Measurements from ENCODE around the gene SUPT20HL1. TPM values are rescaled to one million over a fixed set of nuclear protein-coding genes. Genes with fewer than 3 reads are reported as not detected.

The SUPT20HL1 gene
- total RNA-seq, 1 experiment from 2014 or later = not detected

DNA sequence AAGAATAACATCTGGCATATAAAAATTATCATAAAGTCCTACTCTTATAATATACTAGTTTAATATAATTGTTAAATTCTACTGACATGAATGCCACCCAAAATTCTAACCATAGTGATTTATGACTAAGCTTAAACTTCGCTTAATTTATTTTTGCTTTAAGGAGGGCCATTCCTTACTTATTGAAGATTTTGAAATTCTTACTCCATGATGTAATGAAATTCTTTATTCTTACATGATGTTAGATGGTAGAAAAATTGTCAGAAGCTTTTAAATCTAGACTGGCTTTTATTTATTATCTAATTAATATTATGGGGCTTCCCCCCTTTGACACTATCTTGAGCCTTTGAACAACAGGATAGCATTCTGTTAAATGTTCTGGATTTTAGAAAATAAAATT is 27.1 kb upstream of the SUPT20HL1 start:
- POLR2A ChIA-PET (ENCODE audit: unreplicated experiment) = no interaction called here
- Histone ChIP-seq H3F3A (ENCODE audit: low read length, unreplicated experiment) (no peaks in the 10 kb centered on the region), H3K9me2 (replicated peaks; ENCODE audit: low read length) (no peaks in the 10 kb centered on the region), H3K79me2 (ENCODE audit: low read length) (no peaks in the 10 kb centered on the region), H3K4me2 (ENCODE audit: low read length) (no peak overlapping the region), H2AFZ (ENCODE audit: low read length) (no peak overlapping the region), H3K4me1 (ENCODE audit: insufficient read depth, low read length) (no peaks in the 10 kb centered on the region), H3K27me3 (ENCODE audit: low read length) (no peaks in the 10 kb centered on the region), H3K9me3 (ENCODE audit: low read length) (no peaks in the 10 kb centered on the region), H4K20me1 (ENCODE audit: low read length) (no peaks in the 10 kb centered on the region), H3K4me3 (ENCODE audit: low read length) (no peak overlapping the region), H3K27ac (ENCODE audit: low read length) (no peak overlapping the region), H3K36me3 (ENCODE audit: low read depth, low read length) (no peaks in the 10 kb centered on the region), H3K9ac (ENCODE audit: low read length) (no peak overlapping the region)
- no peak for TF ChIP-seq EZH2 (IDR thresholded peaks at IDR 0.05; ENCODE audit: low read length, unreplicated experiment)
- no peak for TF ChIP-seq EZH2phosphoT487 (IDR thresholded peaks at IDR 0.05; ENCODE audit: borderline replicate concordance, low read length)
- TF ChIP-seq, protein P1, sequence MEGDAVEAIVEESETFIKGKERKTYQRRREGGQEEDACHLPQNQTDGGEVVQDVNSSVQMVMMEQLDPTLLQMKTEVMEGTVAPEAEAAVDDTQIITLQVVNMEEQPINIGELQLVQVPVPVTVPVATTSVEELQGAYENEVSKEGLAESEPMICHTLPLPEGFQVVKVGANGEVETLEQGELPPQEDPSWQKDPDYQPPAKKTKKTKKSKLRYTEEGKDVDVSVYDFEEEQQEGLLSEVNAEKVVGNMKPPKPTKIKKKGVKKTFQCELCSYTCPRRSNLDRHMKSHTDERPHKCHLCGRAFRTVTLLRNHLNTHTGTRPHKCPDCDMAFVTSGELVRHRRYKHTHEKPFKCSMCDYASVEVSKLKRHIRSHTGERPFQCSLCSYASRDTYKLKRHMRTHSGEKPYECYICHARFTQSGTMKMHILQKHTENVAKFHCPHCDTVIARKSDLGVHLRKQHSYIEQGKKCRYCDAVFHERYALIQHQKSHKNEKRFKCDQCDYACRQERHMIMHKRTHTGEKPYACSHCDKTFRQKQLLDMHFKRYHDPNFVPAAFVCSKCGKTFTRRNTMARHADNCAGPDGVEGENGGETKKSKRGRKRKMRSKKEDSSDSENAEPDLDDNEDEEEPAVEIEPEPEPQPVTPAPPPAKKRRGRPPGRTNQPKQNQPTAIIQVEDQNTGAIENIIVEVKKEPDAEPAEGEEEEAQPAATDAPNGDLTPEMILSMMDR (conservative IDR thresholded peaks at IDR 0.05; ENCODE audit: low read depth, low read length) = no peak
- intact Hi-C loops (cut with micrococcal nuclease) = no loop called here
- ATAC-seq = peak; percentile 29
- no peak for DNase-seq
- BruUV-seq (replicated peaks) = no TSS peak
- CTCF ChIA-PET = no interaction called here

DNA sequence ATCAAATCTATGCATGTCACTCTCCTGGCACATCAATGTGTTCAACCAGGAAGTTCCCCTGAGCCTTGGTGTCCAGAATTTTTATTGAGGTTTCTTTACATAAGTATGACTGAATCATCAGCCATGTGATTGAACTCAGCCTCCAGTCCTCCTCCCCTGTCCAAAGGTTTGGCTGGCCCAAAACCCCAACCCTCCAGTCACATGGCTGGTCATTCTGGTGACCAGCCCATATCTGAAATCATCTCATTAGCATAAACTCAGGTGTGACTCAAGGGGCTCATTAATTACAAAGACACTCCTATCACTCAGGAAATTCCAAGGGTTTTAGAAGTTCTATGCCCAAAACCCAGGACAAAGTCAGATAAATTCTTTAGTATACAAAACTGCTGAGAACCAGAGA is 26.0 kb upstream of the SUPT20HL1 start:
- no peak for DNase-seq
- no peaks in the 10 kb centered on the region for H3K27me3 ChIP-seq (ENCODE audit: low read length)
- no peaks in the 10 kb centered on the region for H3K79me2 ChIP-seq (ENCODE audit: low read length)
- ChIA-PET POLR2A (ENCODE audit: unreplicated experiment) (no interaction called here), CTCF (no interaction called here)
- H3K4me2 ChIP-seq (ENCODE audit: low read length) = no peak overlapping the region
- H3F3A ChIP-seq (ENCODE audit: low read length, unreplicated experiment) = no peaks in the 10 kb centered on the region
- TF ChIP-seq, protein P1 (conservative IDR thresholded peaks at IDR 0.05; ENCODE audit: low read depth, low read length) = no peak
- TF ChIP-seq EZH2 (IDR thresholded peaks at IDR 0.05; ENCODE audit: low read length, unreplicated experiment) (no peak), EZH2phosphoT487 (IDR thresholded peaks at IDR 0.05; ENCODE audit: borderline replicate concordance, low read length) (no peak)
- H2AFZ ChIP-seq (ENCODE audit: low read length) = no peak overlapping the region
- H3K9me3 ChIP-seq (ENCODE audit: low read length) = no peaks in the 10 kb centered on the region
- no peaks in the 10 kb centered on the region for H4K20me1 ChIP-seq (ENCODE audit: low read length)
- peak; percentile 58 for ATAC-seq
- H3K4me3 ChIP-seq (ENCODE audit: low read length) = no peak overlapping the region
- BruUV-seq (replicated peaks) = no TSS peak
- no peaks in the 10 kb centered on the region for H3K9me2 ChIP-seq (replicated peaks; ENCODE audit: low read length)
- no peaks in the 10 kb centered on the region for H3K36me3 ChIP-seq (ENCODE audit: low read depth, low read length)
- intact Hi-C loops (cut with micrococcal nuclease) = no loop called here
- H3K4me1 ChIP-seq (ENCODE audit: insufficient read depth, low read length) = no peaks in the 10 kb centered on the region
- no peak overlapping the region for H3K27ac ChIP-seq (ENCODE audit: low read length)
- H3K9ac ChIP-seq (ENCODE audit: low read length) = no peak overlapping the region

DNA sequence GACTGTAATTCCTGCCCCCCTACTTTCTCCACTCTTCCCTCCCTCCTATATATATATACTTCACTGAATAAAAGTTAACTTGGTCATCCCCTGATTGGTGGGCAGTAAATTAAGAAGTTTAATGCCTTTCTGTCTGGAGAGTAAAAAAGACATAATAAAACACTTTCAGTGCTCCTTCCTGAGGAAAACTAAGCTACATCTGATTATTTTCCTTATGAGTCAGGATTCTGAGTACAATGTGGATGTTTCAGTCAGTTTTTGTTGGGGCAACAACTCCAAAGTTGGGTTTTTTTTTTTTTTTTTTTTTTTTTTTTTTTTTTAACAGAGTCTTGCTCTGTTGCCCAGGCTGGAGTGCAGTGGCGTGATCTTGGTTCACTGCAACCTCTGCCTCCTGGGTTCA is 24.6 kb upstream of the SUPT20HL1 start:
- no peak for ATAC-seq
- no TSS peak for BruUV-seq (replicated peaks)
- Histone ChIP-seq H3K27me3 (ENCODE audit: low read length) (no peaks in the 10 kb centered on the region), H3F3A (ENCODE audit: low read length, unreplicated experiment) (no peaks in the 10 kb centered on the region), H2AFZ (ENCODE audit: low read length) (no peak overlapping the region), H3K79me2 (ENCODE audit: low read length) (no peaks in the 10 kb centered on the region), H4K20me1 (ENCODE audit: low read length) (no peaks in the 10 kb centered on the region), H3K4me3 (ENCODE audit: low read length) (no peak overlapping the region), H3K9me2 (replicated peaks; ENCODE audit: low read length) (no peaks in the 10 kb centered on the region), H3K36me3 (ENCODE audit: low read depth, low read length) (no peaks in the 10 kb centered on the region), H3K9ac (ENCODE audit: low read length) (no peak overlapping the region), H3K9me3 (ENCODE audit: low read length) (no peaks in the 10 kb centered on the region), H3K27ac (ENCODE audit: low read length) (no peak overlapping the region), H3K4me2 (ENCODE audit: low read length) (no peak overlapping the region), H3K4me1 (ENCODE audit: insufficient read depth, low read length) (no peaks in the 10 kb centered on the region)
- POLR2A ChIA-PET (ENCODE audit: unreplicated experiment) = no interaction called here
- no peak for DNase-seq
- intact Hi-C loops (cut with micrococcal nuclease) = no loop called here
- TF ChIP-seq EZH2 (IDR thresholded peaks at IDR 0.05; ENCODE audit: low read length, unreplicated experiment) (no peak), EZH2phosphoT487 (IDR thresholded peaks at IDR 0.05; ENCODE audit: borderline replicate concordance, low read length) (no peak)
- TF ChIP-seq, protein P1 (conservative IDR thresholded peaks at IDR 0.05; ENCODE audit: low read depth, low read length) = no peak
- CTCF ChIA-PET = no interaction called here

Data from PC-3 (cell line).